ENCODE results near the gene LCK. TPM values are rescaled to one million over a fixed set of nuclear protein-coding genes. Genes with fewer than 3 reads are reported as not detected.
A peak's percentile ranks its signal among the peaks of the same experiment; 100 is the strongest.
"Not testable (repeated sequence)": the region's sequence is repeated elsewhere in the genome, so short reads cannot be mapped to it uniquely, and the experiment has no call there.

LCK gene
- total and polyA plus RNA-seq, 4 donors = 0.18 to 4.6 (median 2.0) TPM

DNA sequence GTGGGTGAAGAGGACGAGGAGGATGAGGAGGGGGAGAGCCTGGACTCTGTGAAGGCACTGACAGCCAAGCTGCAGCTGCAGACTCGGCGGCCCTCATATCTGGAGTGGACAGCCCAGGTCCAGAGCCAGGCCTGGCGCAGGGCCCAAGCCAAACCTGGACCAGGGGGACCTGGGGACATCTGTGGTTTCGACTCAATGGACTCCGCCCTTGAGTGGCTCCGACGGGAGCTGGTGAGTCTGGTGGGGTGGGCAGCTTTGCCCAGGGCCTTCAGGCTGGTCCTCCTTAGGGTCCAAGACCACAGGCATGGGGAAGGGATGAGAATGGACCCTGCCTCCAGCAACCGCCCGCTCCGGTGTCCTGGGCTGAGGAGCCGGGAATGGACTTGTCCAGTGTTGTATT lies 3.6 kb upstream of the LCK start:
- ATAC-seq (ENCODE audit: low FRiP score) (no peak), DNase-seq (peak in 1 of 2 donors; percentile 49)
- Histone ChIP-seq H3K36me3 (ENCODE audit: control insufficient read depth in 1 of 2, insufficient read depth in 2 of 2, low read length in 1 of 2) (no peaks in the 10 kb centered on the region), H3K4me1 (ENCODE audit: control insufficient read depth in 1 of 2, insufficient read depth in 2 of 2, low read length in 2 of 2) (no peaks in the 10 kb centered on the region), H3K27me3 (ENCODE audit: control insufficient read depth in 1 of 2, insufficient read depth in 2 of 2, low read length in 1 of 2) (no peaks in the 10 kb centered on the region), H3K27ac (ENCODE audit: low read depth in 1 of 2, low read length in 2 of 2) (no peak overlapping the region), H3K9me3 (ENCODE audit: control insufficient read depth, low read length) (no peaks in the 10 kb centered on the region), H3K4me3 (ENCODE audit: low read length in 2 of 2) (no peak overlapping the region)
- 78 to 79% methylated on average over 12 of the region's 12 CpGs for WGBS, 2 donors
- intact Hi-C loops (cut with DNase I) = no loop called here

DNA sequence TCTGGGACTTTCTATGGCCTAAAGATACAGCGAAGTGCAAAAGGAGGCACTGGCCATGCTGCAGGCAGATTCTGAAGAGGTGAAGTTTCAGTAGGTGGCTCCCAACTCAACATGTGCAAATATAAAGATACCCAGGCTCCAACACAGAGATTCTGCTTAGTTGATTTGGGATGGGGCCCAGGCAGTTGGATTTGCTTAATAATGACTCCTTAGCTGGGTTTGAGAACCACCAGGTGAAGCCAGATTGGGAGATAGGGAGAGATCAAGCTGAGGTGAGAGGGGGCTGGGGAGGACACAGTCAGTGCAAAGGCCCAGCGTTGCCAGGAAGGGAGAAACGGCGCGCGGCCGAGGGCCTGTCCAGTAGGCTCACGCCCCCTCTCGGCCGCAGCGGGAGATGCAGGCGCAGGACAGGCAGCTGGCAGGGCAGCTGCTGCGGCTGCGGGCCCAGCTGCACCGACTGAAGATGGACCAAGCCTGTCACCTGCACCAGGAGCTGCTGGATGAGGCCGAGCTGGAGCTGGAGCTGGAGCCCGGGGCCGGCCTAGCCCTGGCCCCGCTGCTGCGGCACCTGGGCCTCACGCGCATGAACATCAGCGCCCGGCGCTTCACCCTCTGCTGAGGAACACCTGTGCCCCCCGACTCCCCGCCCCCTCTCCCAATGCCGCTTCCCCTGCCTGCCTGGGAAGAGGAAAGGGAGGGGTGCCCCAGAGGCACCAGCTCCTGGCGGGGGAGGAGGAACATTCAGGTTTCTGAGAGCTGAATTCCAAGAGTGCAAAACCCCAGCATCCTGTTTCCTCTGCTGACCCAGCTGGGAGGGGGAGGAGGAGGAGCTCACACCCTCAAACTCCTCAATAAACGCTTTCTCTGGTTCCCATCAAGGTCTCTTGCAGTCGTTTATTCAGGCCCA lies 2.8 kb upstream of the LCK start:
- H3K27me3 ChIP-seq (ENCODE audit: control insufficient read depth in 1 of 2, insufficient read depth in 2 of 2, low read length in 1 of 2) = no peaks in the 10 kb centered on the region
- WGBS, 2 donors = 17 to 18% methylated on average over 31 of the region's 31 CpGs
- H3K4me1 ChIP-seq (ENCODE audit: control insufficient read depth in 1 of 2, insufficient read depth in 2 of 2, low read length in 2 of 2) = no peaks in the 10 kb centered on the region
- H3K27ac ChIP-seq (ENCODE audit: low read depth in 1 of 2, low read length in 2 of 2) = no peak overlapping the region
- intact Hi-C loops (cut with DNase I) = no loop called here
- no peaks in the 10 kb centered on the region for H3K9me3 ChIP-seq (ENCODE audit: control insufficient read depth, low read length)
- H3K36me3 ChIP-seq (ENCODE audit: control insufficient read depth in 1 of 2, insufficient read depth in 2 of 2, low read length in 1 of 2) = no peaks in the 10 kb centered on the region
- H3K4me3 ChIP-seq (ENCODE audit: low read length in 2 of 2) = no peak overlapping the region
- DNase-seq = peak; percentile 92 to 94
- peak; percentile 82 for ATAC-seq (ENCODE audit: low FRiP score)

DNA sequence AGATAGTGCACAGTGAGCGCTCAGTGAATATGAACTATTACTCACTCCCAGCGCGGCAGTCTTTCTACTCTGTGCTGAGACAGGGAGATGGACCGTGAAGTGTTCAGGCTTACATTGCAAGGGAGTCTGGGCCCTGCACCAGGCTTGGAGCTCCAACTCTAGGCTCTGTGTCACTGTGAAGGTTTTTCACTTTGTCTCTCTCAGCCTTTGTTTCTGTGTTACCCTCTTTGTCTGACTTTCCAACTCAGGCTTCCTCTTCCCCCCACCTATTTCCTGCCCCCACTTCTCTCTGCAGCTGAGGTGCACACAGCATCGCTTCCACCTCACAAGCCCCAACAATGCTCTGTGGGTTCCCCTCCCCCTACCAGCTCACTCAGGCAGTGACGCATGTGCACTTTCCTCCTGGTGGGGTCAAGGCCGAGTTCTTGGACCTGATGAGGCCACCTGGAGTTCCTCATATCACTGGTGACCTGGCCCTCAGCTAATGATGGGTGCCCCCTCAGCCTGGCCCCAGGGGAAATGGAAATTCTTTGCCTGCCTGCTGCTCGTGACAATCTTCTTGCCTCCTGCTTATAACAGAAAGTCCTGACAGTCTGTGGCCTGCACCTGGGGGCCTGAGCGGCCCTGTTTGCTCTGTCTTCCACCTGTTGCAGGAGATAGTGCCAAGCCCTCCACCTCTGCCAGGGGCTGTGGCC lies 1.1 kb upstream of the LCK start:
- Histone ChIP-seq H3K9me3 (ENCODE audit: control insufficient read depth, low read length) (no peaks in the 10 kb centered on the region), H3K4me3 (ENCODE audit: low read length in 2 of 2) (no peak overlapping the region), H3K4me1 (ENCODE audit: control insufficient read depth in 1 of 2, insufficient read depth in 2 of 2, low read length in 2 of 2) (no peaks in the 10 kb centered on the region), H3K27me3 (ENCODE audit: control insufficient read depth in 1 of 2, insufficient read depth in 2 of 2, low read length in 1 of 2) (no peaks in the 10 kb centered on the region), H3K36me3 (ENCODE audit: control insufficient read depth in 1 of 2, insufficient read depth in 2 of 2, low read length in 1 of 2) (no peaks in the 10 kb centered on the region), H3K27ac (ENCODE audit: low read depth in 1 of 2, low read length in 2 of 2) (no peak overlapping the region)
- ATAC-seq (ENCODE audit: low FRiP score) (no peak), DNase-seq (no peak)
- 78 to 83% methylated on average over 9 of the region's 9 CpGs for WGBS, 2 donors
- intact Hi-C loops (cut with DNase I) = no loop called here

GRCh38 chr1:32255072-32256071 lies 4.3 kb downstream of the LCK start:
- Histone ChIP-seq H3K27me3 (ENCODE audit: control insufficient read depth in 1 of 2, insufficient read depth in 2 of 2, low read length in 1 of 2) (no peaks in the 10 kb centered on the region), H3K4me3 (ENCODE audit: low read length in 2 of 2) (no peak overlapping the region), H3K36me3 (ENCODE audit: control insufficient read depth in 1 of 2, insufficient read depth in 2 of 2, low read length in 1 of 2) (no peaks in the 10 kb centered on the region), H3K27ac (ENCODE audit: low read depth in 1 of 2, low read length in 2 of 2) (no peak overlapping the region), H3K9me3 (ENCODE audit: control insufficient read depth, low read length) (no peaks in the 10 kb centered on the region), H3K4me1 (ENCODE audit: control insufficient read depth in 1 of 2, insufficient read depth in 2 of 2, low read length in 2 of 2) (no peaks in the 10 kb centered on the region)
- DNase-seq (no peak), ATAC-seq (ENCODE audit: low FRiP score) (no peak)
- intact Hi-C loops (cut with DNase I) = no loop called here
- 87 to 89% methylated on average over 10 of the region's 10 CpGs for WGBS, 2 donors

DNA sequence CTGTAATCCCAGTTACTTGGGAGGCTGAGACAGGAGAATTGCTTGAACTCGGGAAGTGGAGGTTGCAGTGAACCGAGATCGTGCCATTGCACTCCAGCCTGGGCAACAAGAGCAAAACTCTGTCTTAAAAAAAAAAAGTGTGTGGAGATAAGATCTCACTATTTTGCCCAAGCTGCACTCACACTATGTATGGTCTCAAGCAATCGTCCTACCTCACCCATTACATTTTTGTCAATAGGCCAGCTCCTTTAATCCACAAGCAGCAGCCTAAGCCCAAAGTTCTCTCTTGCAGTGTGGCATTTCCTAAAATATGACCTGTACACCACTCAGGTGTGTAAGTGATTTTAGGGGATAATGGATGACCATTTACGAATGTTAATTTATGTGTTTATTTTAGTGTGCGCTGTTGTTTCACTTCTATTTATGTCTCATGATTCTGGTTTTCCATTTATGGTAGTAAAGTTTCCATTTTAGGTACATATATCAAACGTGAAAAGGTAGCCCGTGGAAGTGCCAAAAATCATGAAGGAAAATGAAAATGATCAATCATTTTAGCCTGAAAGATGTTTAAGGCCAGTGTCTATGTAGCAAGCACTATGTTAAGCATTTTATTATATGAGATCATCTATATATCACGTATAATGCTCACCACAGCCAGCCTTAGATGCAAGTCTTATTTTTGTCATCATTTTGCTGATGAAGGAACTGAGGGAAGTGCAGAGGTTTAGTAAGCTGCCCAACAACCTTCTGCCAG lies 5.6 kb downstream of the LCK start:
- Histone ChIP-seq H3K27ac (ENCODE audit: low read depth in 1 of 2, low read length in 2 of 2) (no peak overlapping the region), H3K27me3 (ENCODE audit: control insufficient read depth in 1 of 2, insufficient read depth in 2 of 2, low read length in 1 of 2) (no peaks in the 10 kb centered on the region), H3K4me3 (ENCODE audit: low read length in 2 of 2) (no peak overlapping the region), H3K4me1 (ENCODE audit: control insufficient read depth in 1 of 2, insufficient read depth in 2 of 2, low read length in 2 of 2) (no peaks in the 10 kb centered on the region), H3K36me3 (ENCODE audit: control insufficient read depth in 1 of 2, insufficient read depth in 2 of 2, low read length in 1 of 2) (no peaks in the 10 kb centered on the region), H3K9me3 (ENCODE audit: control insufficient read depth, low read length) (no peaks in the 10 kb centered on the region)
- ATAC-seq (ENCODE audit: low FRiP score) (no peak), DNase-seq (no peak)
- WGBS, 2 donors = 60 to 64% methylated on average over 9 of the region's 9 CpGs
- intact Hi-C loops (cut with DNase I) = no loop called here

- Histone ChIP-seq H3K36me3 (ENCODE audit: control insufficient read depth in 1 of 2, insufficient read depth in 2 of 2, low read length in 1 of 2) (no peaks in the 10 kb centered on the region), H3K4me3 (ENCODE audit: low read length in 2 of 2) (no peak overlapping the region), H3K27ac (ENCODE audit: low read depth in 1 of 2, low read length in 2 of 2) (no peak overlapping the region), H3K4me1 (ENCODE audit: control insufficient read depth in 1 of 2, insufficient read depth in 2 of 2, low read length in 2 of 2) (no peaks in the 10 kb centered on the region), H3K27me3 (ENCODE audit: control insufficient read depth in 1 of 2, insufficient read depth in 2 of 2, low read length in 1 of 2) (no peaks in the 10 kb centered on the region), H3K9me3 (ENCODE audit: control insufficient read depth, low read length) (no peaks in the 10 kb centered on the region)
- no peak for ATAC-seq (ENCODE audit: low FRiP score)
- intact Hi-C loops (cut with DNase I) = no loop called here
- WGBS, 2 donors = 87 to 89% methylated on average over 6 of the region's 6 CpGs
- DNase-seq = no peak
Measured at GRCh38 chr1:32257227-32257508, 6.1 kb downstream of the LCK start.

GRCh38 chr1:32263236-32263593 lies 12.2 kb downstream of the LCK start:
- WGBS, 2 donors = 95 to 97% methylated on average over 4 of the region's 4 CpGs
- intact Hi-C loops (cut with DNase I) = not testable (repeated sequence)

DNA sequence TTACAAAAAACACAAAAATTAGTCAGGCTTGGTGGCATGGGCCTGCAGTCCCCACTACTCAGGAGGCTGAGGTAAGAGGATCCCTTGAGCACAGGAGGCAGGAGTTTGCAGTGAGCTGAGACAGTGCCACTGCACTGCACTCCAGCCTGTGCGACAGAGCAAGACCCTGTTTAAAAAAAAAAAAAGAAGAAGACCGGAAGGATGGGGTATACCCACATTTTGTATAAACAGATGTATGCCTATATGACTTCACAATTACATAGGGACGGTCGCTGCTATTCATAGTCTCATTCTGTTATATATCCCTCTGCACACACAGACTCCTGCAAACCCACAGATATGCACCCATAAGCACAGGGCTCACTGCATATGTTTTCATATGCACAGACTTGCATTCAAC lies 12.7 kb downstream of the LCK start:
- intact Hi-C loops (cut with DNase I) = no loop called here
- Histone ChIP-seq H3K4me1 (ENCODE audit: control insufficient read depth in 1 of 2, insufficient read depth in 2 of 2, low read length in 2 of 2) (peaks cover 0 to 2% of the 10 kb centered on the region in 2 donors), H3K27me3 (ENCODE audit: control insufficient read depth in 1 of 2, insufficient read depth in 2 of 2, low read length in 1 of 2) (no peaks in the 10 kb centered on the region), H3K27ac (ENCODE audit: low read depth in 1 of 2, low read length in 2 of 2) (no peak overlapping the region), H3K4me3 (ENCODE audit: low read length in 2 of 2) (no peak overlapping the region), H3K36me3 (ENCODE audit: control insufficient read depth in 1 of 2, insufficient read depth in 2 of 2, low read length in 1 of 2) (no peaks in the 10 kb centered on the region), H3K9me3 (ENCODE audit: control insufficient read depth, low read length) (no peaks in the 10 kb centered on the region)
- no peak for DNase-seq
- 91 to 92% methylated on average over 4 of the region's 4 CpGs for WGBS, 2 donors
- ATAC-seq (ENCODE audit: low FRiP score) = no peak

More at GRCh38 chr1:32263236-32263593, 12.2 kb downstream of the LCK start:
- not testable (repeated sequence) for H3K4me1 ChIP-seq (ENCODE audit: control insufficient read depth in 1 of 2, insufficient read depth in 2 of 2, low read length in 2 of 2); H3K27me3 ChIP-seq (ENCODE audit: control insufficient read depth in 1 of 2, insufficient read depth in 2 of 2, low read length in 1 of 2); H3K27ac ChIP-seq (ENCODE audit: low read depth in 1 of 2, low read length in 2 of 2); H3K36me3 ChIP-seq (ENCODE audit: control insufficient read depth in 1 of 2, insufficient read depth in 2 of 2, low read length in 1 of 2); H3K9me3 ChIP-seq (ENCODE audit: control insufficient read depth, low read length); H3K4me3 ChIP-seq (ENCODE audit: low read length in 2 of 2); DNase-seq; ATAC-seq (ENCODE audit: low FRiP score)
